Activated T-cell treated with anti-CD3 and anti-CD28 coated beads for 48 hours (primary cell): ENCODE data around the gene ZNF563.
A peak's percentile ranks its signal among the peaks of the same experiment; 100 is the strongest.

Source experiments
- DNase-seq: peaks from one replicate; pipeline ENCODE4 v3.0.0-alpha.2; 2020; ENCODE audit warnings: low read depth

Gene ZNF563

GRCh38 chr19:12294249-12295158 lies 38.9 kb downstream of the ZNF563 start, which contains the start of gene ZNF44:
Gene ZNF44 (minus strand): TSS chr19:12294883. CDS start chr19:12294694, 189 bp downstream.
- peak; percentile 92 for DNase-seq

- peak; percentile 55 for DNase-seq
Measured at GRCh38 chr19:12293777-12294248, 39.6 kb downstream of the ZNF563 start.

DNA sequence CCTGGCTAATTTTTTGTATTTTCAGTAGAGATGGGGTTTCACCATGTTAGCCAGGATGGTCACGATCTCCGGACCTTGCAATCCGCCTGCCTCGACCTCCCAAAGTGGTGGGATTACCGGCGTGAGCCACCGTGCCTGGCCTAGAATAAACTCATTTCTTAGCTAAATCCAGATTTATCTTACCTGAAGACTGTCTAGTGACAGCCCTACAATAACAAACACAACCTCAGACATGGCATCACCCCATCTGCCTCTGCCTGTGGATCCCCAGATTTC lies 43.7 kb downstream of the ZNF563 start:
- no peak for DNase-seq

GRCh38 chr19:12287958-12288500 lies 45.4 kb downstream of the ZNF563 start:
- DNase-seq, result no peak

- DNase-seq, result no peak
Measured at GRCh38 chr19:12284631-12285030, 48.8 kb downstream of the ZNF563 start.

DNA sequence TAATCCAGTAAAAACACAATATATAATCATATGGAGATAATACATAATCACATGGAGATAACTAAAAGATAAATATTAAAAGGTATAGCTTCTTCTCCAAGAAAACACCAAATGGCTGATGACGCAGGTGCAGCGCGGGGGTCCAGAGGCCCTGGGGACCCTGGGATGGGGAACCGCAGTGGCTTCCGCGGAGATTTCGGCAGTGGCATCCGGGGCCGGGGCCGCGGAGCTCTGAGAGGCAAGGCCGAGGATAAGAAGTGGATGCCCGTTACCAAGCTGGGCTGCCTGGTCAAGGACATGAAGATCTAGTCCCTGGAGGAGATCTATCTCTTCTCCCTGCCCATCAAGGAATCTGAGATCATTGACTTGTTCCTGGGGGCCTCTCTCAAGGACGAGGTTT lies 49.2 kb downstream of the ZNF563 start:
- no peak for DNase-seq

DNA sequence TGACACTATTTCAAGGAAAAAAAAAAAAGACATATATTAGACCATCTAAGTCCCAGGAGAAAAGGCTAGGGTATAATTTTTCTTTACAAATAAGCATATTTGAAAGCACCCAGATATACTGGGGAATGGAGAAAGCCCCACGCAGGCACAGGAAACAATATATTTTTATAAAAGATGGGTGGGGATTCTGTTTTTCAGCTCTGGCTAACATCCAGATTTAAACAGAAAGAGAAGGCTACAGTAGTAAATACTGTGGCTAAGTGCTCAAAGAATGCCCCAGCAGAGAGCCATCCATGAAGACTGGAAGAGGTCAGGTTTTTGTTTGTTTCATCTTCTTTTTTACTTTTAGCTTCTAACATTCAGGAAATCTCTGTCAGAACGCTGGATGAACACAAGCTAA lies 54.7 kb downstream of the ZNF563 start:
- DNase-seq, result no peak

GRCh38 chr19:12272980-12273901 lies 60.2 kb downstream of the ZNF563 start:
- DNase-seq, result no peak

GRCh38 chr19:12272386-12272785 lies 61.0 kb downstream of the ZNF563 start:
- DNase-seq, result no peak

DNA sequence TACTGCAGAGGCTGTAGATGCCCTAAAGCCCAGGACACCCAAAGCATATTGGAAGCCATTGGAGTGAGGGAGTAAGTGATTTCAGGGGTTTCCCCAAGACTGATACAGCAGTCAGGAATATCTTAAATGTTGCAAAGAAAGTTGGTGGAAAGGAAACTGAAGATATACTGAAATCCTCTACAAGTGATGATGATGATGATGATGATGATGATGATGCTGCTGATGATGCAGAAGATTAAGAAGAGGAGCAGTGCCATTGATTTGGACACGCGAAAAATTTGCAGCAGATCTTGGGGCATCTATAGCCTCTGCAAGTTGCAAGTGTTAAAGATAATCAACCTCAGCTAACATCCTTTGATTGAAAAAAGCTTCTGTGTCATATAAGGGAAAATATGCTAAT lies 62.6 kb downstream of the ZNF563 start:
- no peak for DNase-seq
